AG04450 (cell line): ENCODE measurements around the gene DRD2. TPM values are rescaled to one million over a fixed set of nuclear protein-coding genes. Genes with fewer than 3 reads are reported as not detected.

Source experiments
- CTCF ChIA-PET: fragments of 300-600, 350-600 bp; formaldehyde crosslinking; extraction: SDS; loops from one replicate; lab custom pipeline; 2022; ENCODE audit warnings: antibody characterized with exemption, inconsistent platforms; lab: Charles Lee
- POLR2A ChIA-PET: fragments of 350-600 bp; formaldehyde crosslinking; extraction: SDS; loops from one replicate; lab custom pipeline; 2021; ENCODE audit warnings: antibody characterized with exemption, inconsistent platforms; lab: Yijun Ruan, JAX
- DNase-seq: peaks from one replicate; pipeline ENCODE4 v3.0.0-alpha.2; 2011; ENCODE audit warnings: low read depth, low spot score
- H3K27ac ChIP-seq: one replicate; pipeline ENCODE4 v1.5.1; 2012; ENCODE audit warnings: low read depth, low read length, control low read depth
- H3K27me3 ChIP-seq: one replicate; pipeline ENCODE4 v1.6.0; 2012; ENCODE audit warnings: low read length; ENCODE audit not compliant: control insufficient read depth, insufficient read depth
- H3K4me3 ChIP-seq: 2 replicates; pipeline ENCODE4 v1.5.1; 2011; ENCODE audit warnings: mild to moderate bottlenecking, low read depth, low read length, control low read depth
- H3K9me3 ChIP-seq: 2 replicates; pipeline ENCODE4 v1.5.1; 2012; ENCODE audit warnings: low read length; ENCODE audit not compliant: control insufficient read depth, insufficient read depth
- polyA plus RNA-seq: library from polyadenylated mRNA; depleted of rRNA; stranded (reverse); fragments of >200 nt; gene quantifications from 2 replicates; pipeline ENCODE4 v1.2.3, GENCODE V29; 2011
- TF ChIP-seq, protein P1 (sequence below): IDR thresholded peaks from 2 replicates; pipeline ENCODE4 v1.5.1; 2011; ENCODE audit warnings: low read depth, low read length, control low read depth, inconsistent platforms

Gene DRD2
- polyA plus RNA-seq, 1 experiment: not detected

DNA sequence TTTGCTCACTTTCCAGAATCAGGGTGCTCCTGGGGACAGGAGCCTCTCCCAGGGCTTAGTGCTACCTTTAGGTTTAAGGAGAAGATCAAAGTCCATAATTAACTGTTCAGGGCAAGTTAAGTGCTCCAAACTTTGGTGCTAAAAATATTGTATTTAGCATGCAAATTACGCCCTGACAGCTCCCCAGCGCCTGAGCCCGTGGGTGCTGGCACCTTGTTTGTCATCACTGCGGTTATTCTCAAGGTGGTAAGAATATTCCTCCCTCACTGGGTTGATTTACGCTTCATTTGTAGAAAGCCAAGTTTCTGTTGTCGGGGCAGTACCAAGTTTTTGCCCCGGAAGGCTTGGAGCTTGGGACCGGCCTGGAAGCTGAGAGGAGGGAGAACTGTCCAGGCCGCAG lies 66.3 kb downstream of the DRD2 start:
- TF ChIP-seq, protein P1, sequence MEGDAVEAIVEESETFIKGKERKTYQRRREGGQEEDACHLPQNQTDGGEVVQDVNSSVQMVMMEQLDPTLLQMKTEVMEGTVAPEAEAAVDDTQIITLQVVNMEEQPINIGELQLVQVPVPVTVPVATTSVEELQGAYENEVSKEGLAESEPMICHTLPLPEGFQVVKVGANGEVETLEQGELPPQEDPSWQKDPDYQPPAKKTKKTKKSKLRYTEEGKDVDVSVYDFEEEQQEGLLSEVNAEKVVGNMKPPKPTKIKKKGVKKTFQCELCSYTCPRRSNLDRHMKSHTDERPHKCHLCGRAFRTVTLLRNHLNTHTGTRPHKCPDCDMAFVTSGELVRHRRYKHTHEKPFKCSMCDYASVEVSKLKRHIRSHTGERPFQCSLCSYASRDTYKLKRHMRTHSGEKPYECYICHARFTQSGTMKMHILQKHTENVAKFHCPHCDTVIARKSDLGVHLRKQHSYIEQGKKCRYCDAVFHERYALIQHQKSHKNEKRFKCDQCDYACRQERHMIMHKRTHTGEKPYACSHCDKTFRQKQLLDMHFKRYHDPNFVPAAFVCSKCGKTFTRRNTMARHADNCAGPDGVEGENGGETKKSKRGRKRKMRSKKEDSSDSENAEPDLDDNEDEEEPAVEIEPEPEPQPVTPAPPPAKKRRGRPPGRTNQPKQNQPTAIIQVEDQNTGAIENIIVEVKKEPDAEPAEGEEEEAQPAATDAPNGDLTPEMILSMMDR: no peak
- DNase-seq: no peak
- ChIA-PET CTCF (no interaction called here), POLR2A (no interaction called here)
- no peak overlapping the region for H3K4me3 ChIP-seq
- no peak overlapping the region for H3K27ac ChIP-seq
- H3K9me3 ChIP-seq: no peaks in the 10 kb centered on the region; the same call in 1 of the 2 replicates
- H3K27me3 ChIP-seq: peaks cover 5% of the 10 kb centered on the region

DNA sequence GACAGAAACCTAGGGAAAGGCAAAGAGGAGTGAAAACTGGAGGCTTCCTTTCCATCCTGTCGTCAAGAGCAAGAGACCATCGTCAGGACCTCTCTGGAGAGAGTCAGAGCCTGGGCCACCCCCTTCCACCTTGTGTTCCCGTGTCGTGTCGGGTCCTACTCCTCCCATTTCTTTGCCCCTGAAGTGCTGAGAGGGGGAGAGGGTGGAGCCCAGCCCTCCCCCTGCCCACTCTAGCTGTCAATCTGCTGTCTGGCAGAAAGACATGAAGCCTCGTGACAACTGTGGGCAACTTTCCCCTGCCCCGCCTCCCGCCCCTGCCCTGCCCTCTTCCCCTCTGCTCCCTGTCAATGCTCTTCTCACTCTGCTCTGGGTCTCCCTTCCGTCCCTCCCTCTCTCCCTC lies 67.0 kb downstream of the DRD2 start:
- ChIA-PET CTCF (no interaction called here), POLR2A (no interaction called here)
- no peak for DNase-seq
- Histone ChIP-seq H3K27ac (no peak overlapping the region), H3K9me3 (no peaks in the 10 kb centered on the region; the same call in 1 of the 2 replicates), H3K4me3 (no peak overlapping the region), H3K27me3 (peaks cover 5% of the 10 kb centered on the region)
- TF ChIP-seq, protein P1: no peak

DNA sequence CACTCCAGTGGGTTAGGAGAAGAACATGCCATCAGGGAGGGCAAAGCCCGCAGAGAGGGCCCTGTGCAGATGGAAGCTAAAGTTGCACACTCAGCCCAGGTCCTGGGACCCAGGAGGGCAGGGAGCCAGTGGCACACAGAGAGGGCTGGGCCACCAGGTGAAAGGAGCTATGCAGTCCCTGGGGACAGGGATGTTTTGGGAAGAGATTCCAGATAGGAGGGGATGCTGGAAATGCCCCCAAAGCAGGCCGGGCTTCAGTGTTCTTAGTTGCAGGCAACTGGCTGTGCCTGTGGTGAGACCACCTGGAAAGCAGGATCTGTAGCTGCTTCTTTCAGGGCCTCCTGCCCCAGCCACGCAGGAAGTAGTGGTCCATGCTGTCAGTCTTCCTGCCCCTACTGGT lies 68.0 kb downstream of the DRD2 start:
- no peak for DNase-seq
- Histone ChIP-seq H3K9me3 (no peaks in the 10 kb centered on the region; the same call in 1 of the 2 replicates), H3K27me3 (peaks cover 13% of the 10 kb centered on the region), H3K27ac (no peak overlapping the region), H3K4me3 (no peak overlapping the region)
- TF ChIP-seq, protein P1: no peak
- ChIA-PET POLR2A (no interaction called here), CTCF (no interaction called here)

DNA sequence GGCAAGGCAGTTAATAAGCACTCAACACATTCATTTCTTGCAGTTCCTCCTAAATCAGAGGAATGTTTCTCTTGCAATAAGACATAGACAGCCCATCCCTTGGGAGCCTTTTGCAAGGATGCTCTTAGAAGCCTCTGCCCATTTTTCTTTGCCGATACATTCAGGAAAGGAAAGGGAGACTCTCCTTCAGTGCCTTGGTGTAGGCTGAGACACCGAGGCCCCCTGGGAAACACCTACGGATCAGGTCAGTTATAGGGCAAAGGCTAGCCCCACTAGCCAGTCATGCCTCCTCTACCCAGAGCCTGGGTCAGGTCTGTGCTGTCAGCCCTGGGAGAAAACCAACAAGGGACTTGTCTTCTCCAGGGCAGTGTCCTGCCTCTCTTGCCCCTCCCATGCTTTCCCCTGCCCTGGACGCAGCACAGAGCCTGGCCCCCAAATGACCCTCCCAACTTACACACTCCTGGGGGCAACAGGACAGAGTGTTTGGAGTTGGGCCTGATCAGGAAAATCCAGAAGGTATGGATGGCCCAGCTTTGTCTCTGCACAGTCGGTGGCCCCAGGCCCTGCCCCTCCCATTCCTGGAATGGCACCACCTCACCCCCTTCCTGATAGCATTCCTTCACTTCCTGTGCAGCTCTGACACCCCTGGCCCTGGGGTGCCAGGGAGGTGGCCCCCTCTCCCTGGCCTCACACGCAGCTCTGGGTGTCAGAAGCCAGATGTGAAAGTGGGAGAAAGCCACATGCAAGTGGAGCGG lies 69.3 kb downstream of the DRD2 start:
- H3K27ac ChIP-seq: no peak overlapping the region
- no peak overlapping the region for H3K4me3 ChIP-seq
- ChIA-PET POLR2A (no interaction called here), CTCF (no interaction called here)
- TF ChIP-seq, protein P1: no peak
- no peak for DNase-seq
- H3K9me3 ChIP-seq: no peaks in the 10 kb centered on the region; the same call in 1 of the 2 replicates
- H3K27me3 ChIP-seq: peaks cover 13% of the 10 kb centered on the region

DNA sequence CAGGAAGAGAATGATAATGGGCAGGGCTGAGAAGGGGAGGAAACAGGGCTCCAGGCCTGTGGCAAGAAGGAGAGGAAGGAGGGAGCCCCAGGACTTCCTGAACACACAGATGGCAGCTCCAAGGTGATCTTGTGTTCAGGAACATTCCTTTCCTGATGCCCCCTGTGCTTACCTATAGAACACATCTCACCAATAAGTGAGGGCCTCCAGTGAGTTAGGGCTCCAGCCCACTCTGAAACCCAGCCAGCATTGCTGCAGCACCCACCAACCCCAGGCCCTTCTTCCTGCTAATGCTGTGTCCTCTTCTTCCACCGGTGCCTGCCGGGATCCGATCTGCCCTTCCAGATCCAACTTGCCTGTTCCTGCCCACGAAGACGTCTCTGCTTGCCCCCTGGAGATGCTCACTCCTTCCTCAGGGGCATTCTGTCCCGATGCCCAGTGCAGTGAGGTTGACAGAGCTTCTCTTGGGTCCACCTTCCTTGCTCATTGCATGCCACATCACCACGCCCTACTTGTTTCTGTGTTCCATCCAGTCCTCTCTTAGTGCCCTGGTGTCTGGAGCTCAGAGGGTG lies 70.3 kb downstream of the DRD2 start:
- DNase-seq: no peak
- Histone ChIP-seq H3K9me3 (no peaks in the 10 kb centered on the region; the same call in 1 of the 2 replicates), H3K27me3 (peaks cover 13% of the 10 kb centered on the region), H3K27ac (no peak overlapping the region), H3K4me3 (no peak overlapping the region)
- CTCF ChIA-PET: no interaction called here
- TF ChIP-seq, protein P1: no peak
- POLR2A ChIA-PET: no interaction called here
